ENCODE measurements around the gene HUWE1. TPM values are rescaled to one million over a fixed set of nuclear protein-coding genes. Genes with fewer than 3 reads are reported as not detected.

Gene HUWE1
- total RNA-seq, 2 donors from 2014 or later: 102 to 169 TPM

- Histone ChIP-seq H3K4me3 (no peak overlapping the region), H3K4me1 (ENCODE audit: control insufficient read depth in 1 of 2, low read depth in 2 of 2) (no peaks in the 10 kb centered on the region), H3K36me3 (no peaks in the 10 kb centered on the region), H3K27ac (no peak overlapping the region), H3K9me3 (no peaks in the 10 kb centered on the region), H3K27me3 (replicated peaks; ENCODE audit: insufficient read depth) (no peaks in the 10 kb centered on the region)
- ATAC-seq (ENCODE audit: insufficient number of reproducible peaks, low FRiP score, low read depth) (no peak), DNase-seq (ENCODE audit: low spot score) (no peak)
- TF ChIP-seq CTCF (IDR thresholded peaks at IDR 0.05): no peak
These were observed 47.3 kb downstream of the HUWE1 start for GRCh38 chrX:53639257-53639656.

- no peak for DNase-seq (ENCODE audit: low spot score)
- Histone ChIP-seq H3K36me3 (no peaks in the 10 kb centered on the region), H3K27me3 (replicated peaks; ENCODE audit: insufficient read depth) (no peaks in the 10 kb centered on the region), H3K27ac (no peak overlapping the region), H3K9me3 (no peaks in the 10 kb centered on the region), H3K4me1 (ENCODE audit: control insufficient read depth in 1 of 2, low read depth in 2 of 2) (no peaks in the 10 kb centered on the region), H3K4me3 (no peak overlapping the region)
- ATAC-seq (ENCODE audit: insufficient number of reproducible peaks, low FRiP score, low read depth): no peak
- no peak for TF ChIP-seq CTCF (IDR thresholded peaks at IDR 0.05)
These were observed 49.0 kb downstream of the HUWE1 start for GRCh38 chrX:53637479-53637878.

GRCh38 chrX:53631156-53631555 lies 55.4 kb downstream of the HUWE1 start:
- ATAC-seq (ENCODE audit: insufficient number of reproducible peaks, low FRiP score, low read depth) (no peak), DNase-seq (ENCODE audit: low spot score) (no peak)
- H3K4me3 ChIP-seq: no peak overlapping the region
- no peaks in the 10 kb centered on the region for H3K9me3 ChIP-seq
- H3K36me3 ChIP-seq: peaks cover 35% of the 10 kb centered on the region
- no peak overlapping the region for H3K27ac ChIP-seq
- no peak for TF ChIP-seq CTCF (IDR thresholded peaks at IDR 0.05)
- no peaks in the 10 kb centered on the region for H3K27me3 ChIP-seq (replicated peaks; ENCODE audit: insufficient read depth)
- no peaks in the 10 kb centered on the region for H3K4me1 ChIP-seq (ENCODE audit: control insufficient read depth in 1 of 2, low read depth in 2 of 2)

GRCh38 chrX:53630261-53630660 lies 56.3 kb downstream of the HUWE1 start:
- Histone ChIP-seq H3K27me3 (replicated peaks; ENCODE audit: insufficient read depth) (no peaks in the 10 kb centered on the region), H3K4me1 (ENCODE audit: control insufficient read depth in 1 of 2, low read depth in 2 of 2) (no peaks in the 10 kb centered on the region), H3K9me3 (no peaks in the 10 kb centered on the region), H3K36me3 (peaks cover 35% of the 10 kb centered on the region), H3K27ac (no peak overlapping the region), H3K4me3 (no peak overlapping the region)
- TF ChIP-seq CTCF (IDR thresholded peaks at IDR 0.05): no peak
- ATAC-seq (ENCODE audit: insufficient number of reproducible peaks, low FRiP score, low read depth) (no peak), DNase-seq (ENCODE audit: low spot score) (no peak)

- TF ChIP-seq CTCF (IDR thresholded peaks at IDR 0.05): no peak
- Histone ChIP-seq H3K4me1 (ENCODE audit: control insufficient read depth in 1 of 2, low read depth in 2 of 2) (no peaks in the 10 kb centered on the region), H3K4me3 (no peak overlapping the region), H3K27ac (no peak overlapping the region), H3K9me3 (no peaks in the 10 kb centered on the region), H3K36me3 (peaks cover 26% of the 10 kb centered on the region), H3K27me3 (replicated peaks; ENCODE audit: insufficient read depth) (no peaks in the 10 kb centered on the region)
- DNase-seq (ENCODE audit: low spot score): no peak
- ATAC-seq (ENCODE audit: insufficient number of reproducible peaks, low FRiP score, low read depth): no peak
These were observed 64.1 kb downstream of the HUWE1 start for GRCh38 chrX:53622431-53622830.
